Measurements from ENCODE around the gene CDT1. TPM values are rescaled to one million over a fixed set of nuclear protein-coding genes. Genes with fewer than 3 reads are reported as not detected.

Gene CDT1
- polyA plus RNA-seq, 1 of the 3 experiments (the other 2 are of a cell fraction), result 6.1 TPM

DNA sequence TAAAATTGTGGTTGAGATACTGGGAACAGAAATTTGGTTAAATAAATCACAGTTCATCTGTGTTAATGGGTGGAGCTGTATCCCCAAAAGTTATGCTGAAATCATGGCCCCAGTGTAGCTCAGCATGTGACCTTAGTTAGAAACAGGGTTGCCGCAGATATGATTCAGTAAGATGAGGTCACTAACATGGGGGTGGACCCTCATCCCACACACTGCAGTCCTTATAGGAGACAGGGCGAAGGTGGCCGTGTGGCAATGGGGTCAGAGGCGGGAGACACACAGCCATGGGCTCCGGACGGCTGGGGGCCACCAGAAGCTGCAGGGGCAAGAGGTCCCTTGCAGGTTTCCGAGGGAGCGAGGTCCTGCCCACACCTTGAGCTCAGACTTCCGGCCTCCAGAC, 42.5 kb downstream of the CDT1 start:
- DNase-seq, result no peak
- no peaks in the 10 kb centered on the region for H3K79me2 ChIP-seq (ENCODE audit: insufficient read depth)
- no peak overlapping the region for H3K4me3 ChIP-seq (ENCODE audit: low read depth in 2 of 2, low read length in 1 of 2)
- H3K9me2 ChIP-seq, result no peaks in the 10 kb centered on the region
- no peak overlapping the region for H3K4me2 ChIP-seq
- H3K4me1 ChIP-seq (ENCODE audit: control insufficient read depth in 1 of 2, insufficient read depth in 2 of 2, low read depth in 1 of 2, low read length in 1 of 2), result no peaks in the 10 kb centered on the region
- 94% methylated on average over 9 of the region's 9 CpGs for WGBS (ENCODE audit: low lambda C conversion rate)
- H3K27ac ChIP-seq (ENCODE audit: low read depth in 2 of 2, low read length in 1 of 2), result no peak overlapping the region
- H3K9me3 ChIP-seq, result no peaks in the 10 kb centered on the region
- no peaks in the 10 kb centered on the region for H3K27me3 ChIP-seq (ENCODE audit: insufficient read depth)
- TF ChIP-seq, protein P1, sequence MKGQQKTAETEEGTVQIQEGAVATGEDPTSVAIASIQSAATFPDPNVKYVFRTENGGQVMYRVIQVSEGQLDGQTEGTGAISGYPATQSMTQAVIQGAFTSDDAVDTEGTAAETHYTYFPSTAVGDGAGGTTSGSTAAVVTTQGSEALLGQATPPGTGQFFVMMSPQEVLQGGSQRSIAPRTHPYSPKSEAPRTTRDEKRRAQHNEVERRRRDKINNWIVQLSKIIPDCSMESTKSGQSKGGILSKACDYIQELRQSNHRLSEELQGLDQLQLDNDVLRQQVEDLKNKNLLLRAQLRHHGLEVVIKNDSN (IDR thresholded peaks at IDR 0.05; ENCODE audit: borderline replicate concordance, low read depth), result no peak
- no peak for TF ChIP-seq TCF12 (IDR thresholded peaks at IDR 0.05)
- TF ChIP-seq GATA2 (CRISPR knock-in tag; IDR thresholded peaks at IDR 0.05), result no peak
- no peak for TF ChIP-seq ELF1 (IDR thresholded peaks at IDR 0.05)
- no peak for TF ChIP-seq TEAD4 (IDR thresholded peaks at IDR 0.05; ENCODE audit: borderline replicate concordance, insufficient read depth)
- no peak for TF ChIP-seq RFX5 (IDR thresholded peaks at IDR 0.05; ENCODE audit: low read length)
- no peak for TF ChIP-seq MXI1 (IDR thresholded peaks at IDR 0.05; ENCODE audit: low read depth, low read length)
- TF ChIP-seq, protein P2, sequence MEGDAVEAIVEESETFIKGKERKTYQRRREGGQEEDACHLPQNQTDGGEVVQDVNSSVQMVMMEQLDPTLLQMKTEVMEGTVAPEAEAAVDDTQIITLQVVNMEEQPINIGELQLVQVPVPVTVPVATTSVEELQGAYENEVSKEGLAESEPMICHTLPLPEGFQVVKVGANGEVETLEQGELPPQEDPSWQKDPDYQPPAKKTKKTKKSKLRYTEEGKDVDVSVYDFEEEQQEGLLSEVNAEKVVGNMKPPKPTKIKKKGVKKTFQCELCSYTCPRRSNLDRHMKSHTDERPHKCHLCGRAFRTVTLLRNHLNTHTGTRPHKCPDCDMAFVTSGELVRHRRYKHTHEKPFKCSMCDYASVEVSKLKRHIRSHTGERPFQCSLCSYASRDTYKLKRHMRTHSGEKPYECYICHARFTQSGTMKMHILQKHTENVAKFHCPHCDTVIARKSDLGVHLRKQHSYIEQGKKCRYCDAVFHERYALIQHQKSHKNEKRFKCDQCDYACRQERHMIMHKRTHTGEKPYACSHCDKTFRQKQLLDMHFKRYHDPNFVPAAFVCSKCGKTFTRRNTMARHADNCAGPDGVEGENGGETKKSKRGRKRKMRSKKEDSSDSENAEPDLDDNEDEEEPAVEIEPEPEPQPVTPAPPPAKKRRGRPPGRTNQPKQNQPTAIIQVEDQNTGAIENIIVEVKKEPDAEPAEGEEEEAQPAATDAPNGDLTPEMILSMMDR (IDR thresholded peaks at IDR 0.05), result no peak
- TF ChIP-seq FOSL2 (IDR thresholded peaks at IDR 0.05; ENCODE audit: borderline replicate concordance, low read depth), result no peak
- ChIA-PET POLR2A (no interaction called here), CTCF (interaction anchor here (0.6 to 2.6 kb wide), 2 partner anchors 11 to 30 kb away, joined by 4 to 14 read pairs; partner anchors contain the start of genes GALNS and TRAPPC2L)
- 0 out of 2 replicates have a peak, but pooled peaks cover 3% of the 10 kb centered on the region for H4K20me1 ChIP-seq (ENCODE audit: insufficient read depth)
- H3K36me3 ChIP-seq (replicated peaks in 1 of 2; ENCODE audit: control insufficient read depth in 1 of 2, insufficient read depth in 2 of 2, low read length in 1 of 2), result peaks cover 0 to 10% of the 10 kb centered on the region in 2 experiments
- no peak overlapping the region for H2AFZ ChIP-seq (ENCODE audit: low read depth)
- no peaks in the 10 kb centered on the region for H3F3A ChIP-seq (replicated peaks; ENCODE audit: insufficient read depth)
- H3K9ac ChIP-seq, result no peak overlapping the region

DNA sequence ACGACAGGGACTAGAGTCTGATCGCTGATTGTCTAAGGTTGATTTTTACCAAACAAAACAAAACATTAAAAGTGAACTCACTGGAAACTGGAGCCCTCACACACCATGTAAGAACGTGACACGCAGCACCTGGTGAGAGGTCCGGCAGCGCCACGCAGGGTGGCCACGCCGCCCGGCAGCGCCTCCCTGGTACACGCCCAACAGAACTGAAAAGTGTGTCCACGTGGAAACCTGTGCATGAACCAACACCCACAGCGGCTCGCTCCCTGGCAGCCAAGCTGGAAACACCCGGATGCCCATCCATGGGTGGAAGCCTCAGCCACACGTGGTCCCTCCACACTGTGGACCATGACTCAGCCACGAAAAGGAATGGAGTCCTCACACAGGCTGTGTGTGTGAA, 44.1 kb downstream of the CDT1 start:
- Histone ChIP-seq H3K27me3 (ENCODE audit: insufficient read depth) (no peaks in the 10 kb centered on the region), H2AFZ (ENCODE audit: low read depth) (no peak overlapping the region), H3K4me1 (ENCODE audit: control insufficient read depth in 1 of 2, insufficient read depth in 2 of 2, low read depth in 1 of 2, low read length in 1 of 2) (no peaks in the 10 kb centered on the region), H3K27ac (ENCODE audit: low read depth in 2 of 2, low read length in 1 of 2) (no peak overlapping the region), H3K79me2 (ENCODE audit: insufficient read depth) (no peaks in the 10 kb centered on the region), H3K9me3 (no peaks in the 10 kb centered on the region), H3K36me3 (replicated peaks in 1 of 2; ENCODE audit: control insufficient read depth in 1 of 2, insufficient read depth in 2 of 2, low read length in 1 of 2) (peaks cover 0 to 10% of the 10 kb centered on the region in 2 experiments), H3F3A (replicated peaks; ENCODE audit: insufficient read depth) (no peaks in the 10 kb centered on the region), H3K9ac (no peak overlapping the region), H3K4me2 (no peak overlapping the region), H4K20me1 (ENCODE audit: insufficient read depth) (0 out of 2 replicates have a peak, but pooled peaks cover 3% of the 10 kb centered on the region), H3K4me3 (ENCODE audit: low read depth in 2 of 2, low read length in 1 of 2) (no peak overlapping the region), H3K9me2 (no peaks in the 10 kb centered on the region)
- no peak for DNase-seq
- CTCF ChIA-PET, result interaction anchor here (0.7 to 2.6 kb wide), 2 partner anchors 10 to 206 kb away, joined by 3 to 14 read pairs; partner anchors contain the start of genes GALNS and TRAPPC2L
- WGBS (ENCODE audit: low lambda C conversion rate), result 86% methylated on average over 15 of the region's 18 CpGs
- POLR2A ChIA-PET, result no interaction called here
- TF ChIP-seq, protein P3, sequence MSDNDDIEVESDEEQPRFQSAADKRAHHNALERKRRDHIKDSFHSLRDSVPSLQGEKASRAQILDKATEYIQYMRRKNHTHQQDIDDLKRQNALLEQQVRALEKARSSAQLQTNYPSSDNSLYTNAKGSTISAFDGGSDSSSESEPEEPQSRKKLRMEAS (IDR thresholded peaks at IDR 0.05; ENCODE audit: low read depth), result no peak
- no peak for TF ChIP-seq SIN3A (IDR thresholded peaks at IDR 0.05; ENCODE audit: borderline replicate concordance, low read depth, low read length)
- TF ChIP-seq, protein P2 (IDR thresholded peaks at IDR 0.05), result no peak
- TF ChIP-seq GATA2 (CRISPR knock-in tag; IDR thresholded peaks at IDR 0.05), result no peak
- TF ChIP-seq, protein P4, sequence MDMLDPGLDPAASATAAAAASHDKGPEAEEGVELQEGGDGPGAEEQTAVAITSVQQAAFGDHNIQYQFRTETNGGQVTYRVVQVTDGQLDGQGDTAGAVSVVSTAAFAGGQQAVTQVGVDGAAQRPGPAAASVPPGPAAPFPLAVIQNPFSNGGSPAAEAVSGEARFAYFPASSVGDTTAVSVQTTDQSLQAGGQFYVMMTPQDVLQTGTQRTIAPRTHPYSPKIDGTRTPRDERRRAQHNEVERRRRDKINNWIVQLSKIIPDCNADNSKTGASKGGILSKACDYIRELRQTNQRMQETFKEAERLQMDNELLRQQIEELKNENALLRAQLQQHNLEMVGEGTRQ (IDR thresholded peaks at IDR 0.05; ENCODE audit: borderline replicate concordance, low read depth, low read length), result no peak
- TF ChIP-seq, protein P5, sequence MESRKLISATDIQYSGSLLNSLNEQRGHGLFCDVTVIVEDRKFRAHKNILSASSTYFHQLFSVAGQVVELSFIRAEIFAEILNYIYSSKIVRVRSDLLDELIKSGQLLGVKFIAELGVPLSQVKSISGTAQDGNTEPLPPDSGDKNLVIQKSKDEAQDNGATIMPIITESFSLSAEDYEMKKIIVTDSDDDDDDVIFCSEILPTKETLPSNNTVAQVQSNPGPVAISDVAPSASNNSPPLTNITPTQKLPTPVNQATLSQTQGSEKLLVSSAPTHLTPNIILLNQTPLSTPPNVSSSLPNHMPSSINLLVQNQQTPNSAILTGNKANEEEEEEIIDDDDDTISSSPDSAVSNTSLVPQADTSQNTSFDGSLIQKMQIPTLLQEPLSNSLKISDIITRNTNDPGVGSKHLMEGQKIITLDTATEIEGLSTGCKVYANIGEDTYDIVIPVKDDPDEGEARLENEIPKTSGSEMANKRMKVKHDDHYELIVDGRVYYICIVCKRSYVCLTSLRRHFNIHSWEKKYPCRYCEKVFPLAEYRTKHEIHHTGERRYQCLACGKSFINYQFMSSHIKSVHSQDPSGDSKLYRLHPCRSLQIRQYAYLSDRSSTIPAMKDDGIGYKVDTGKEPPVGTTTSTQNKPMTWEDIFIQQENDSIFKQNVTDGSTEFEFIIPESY (IDR thresholded peaks at IDR 0.05; ENCODE audit: borderline replicate concordance, low read depth), result no peak
- TF ChIP-seq CHD2 (IDR thresholded peaks at IDR 0.05; ENCODE audit: low read length, partially characterized antibody), result no peak
- TF ChIP-seq, protein P6, sequence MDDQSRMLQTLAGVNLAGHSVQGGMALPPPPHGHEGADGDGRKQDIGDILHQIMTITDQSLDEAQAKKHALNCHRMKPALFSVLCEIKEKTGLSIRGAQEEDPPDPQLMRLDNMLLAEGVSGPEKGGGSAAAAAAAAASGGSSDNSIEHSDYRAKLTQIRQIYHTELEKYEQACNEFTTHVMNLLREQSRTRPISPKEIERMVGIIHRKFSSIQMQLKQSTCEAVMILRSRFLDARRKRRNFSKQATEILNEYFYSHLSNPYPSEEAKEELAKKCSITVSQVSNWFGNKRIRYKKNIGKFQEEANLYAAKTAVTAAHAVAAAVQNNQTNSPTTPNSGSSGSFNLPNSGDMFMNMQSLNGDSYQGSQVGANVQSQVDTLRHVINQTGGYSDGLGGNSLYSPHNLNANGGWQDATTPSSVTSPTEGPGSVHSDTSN (IDR thresholded peaks at IDR 0.05), result no peak
- no peak for TF ChIP-seq NFIC (IDR thresholded peaks at IDR 0.05; ENCODE audit: borderline replicate concordance)
- no peak for TF ChIP-seq RCOR1 (IDR thresholded peaks at IDR 0.05; ENCODE audit: low read length)
- TF ChIP-seq NRF1 (IDR thresholded peaks at IDR 0.05; ENCODE audit: low read depth, low read length), result no peak

Data from SK-N-SH (cell line).